GM20000 (cell line): Measurements from ENCODE around the gene MYL12B.
A peak's percentile ranks its signal among the peaks of the same experiment; 100 is the strongest.

ENCODE experiments used
- DNase-seq: peaks from one replicate; pipeline ENCODE4 v3.0.0; 2012; ENCODE audit warnings: low spot score
- TF ChIP-seq, protein P1 (sequence below): IDR thresholded peaks from 2 replicates; pipeline ENCODE4 v1.5.1; 2012; ENCODE audit warnings: mild to moderate bottlenecking, control low read depth; ENCODE audit errors: extremely low read depth, missing control alignments

MYL12B gene

GRCh38 chr18:3293196-3293951 is 31.4 kb downstream of the MYL12B start:
- DNase-seq, result no peak
- TF ChIP-seq, protein P1, sequence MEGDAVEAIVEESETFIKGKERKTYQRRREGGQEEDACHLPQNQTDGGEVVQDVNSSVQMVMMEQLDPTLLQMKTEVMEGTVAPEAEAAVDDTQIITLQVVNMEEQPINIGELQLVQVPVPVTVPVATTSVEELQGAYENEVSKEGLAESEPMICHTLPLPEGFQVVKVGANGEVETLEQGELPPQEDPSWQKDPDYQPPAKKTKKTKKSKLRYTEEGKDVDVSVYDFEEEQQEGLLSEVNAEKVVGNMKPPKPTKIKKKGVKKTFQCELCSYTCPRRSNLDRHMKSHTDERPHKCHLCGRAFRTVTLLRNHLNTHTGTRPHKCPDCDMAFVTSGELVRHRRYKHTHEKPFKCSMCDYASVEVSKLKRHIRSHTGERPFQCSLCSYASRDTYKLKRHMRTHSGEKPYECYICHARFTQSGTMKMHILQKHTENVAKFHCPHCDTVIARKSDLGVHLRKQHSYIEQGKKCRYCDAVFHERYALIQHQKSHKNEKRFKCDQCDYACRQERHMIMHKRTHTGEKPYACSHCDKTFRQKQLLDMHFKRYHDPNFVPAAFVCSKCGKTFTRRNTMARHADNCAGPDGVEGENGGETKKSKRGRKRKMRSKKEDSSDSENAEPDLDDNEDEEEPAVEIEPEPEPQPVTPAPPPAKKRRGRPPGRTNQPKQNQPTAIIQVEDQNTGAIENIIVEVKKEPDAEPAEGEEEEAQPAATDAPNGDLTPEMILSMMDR, result no peak

- no peak for DNase-seq
- TF ChIP-seq, protein P1, result no peak
Observed at GRCh38 chr18:3294435-3295080, 32.6 kb downstream of the MYL12B start.

- peak; percentile 78 for DNase-seq
Observed at GRCh38 chr18:3297025-3297984, 35.4 kb downstream of the MYL12B start.

DNA sequence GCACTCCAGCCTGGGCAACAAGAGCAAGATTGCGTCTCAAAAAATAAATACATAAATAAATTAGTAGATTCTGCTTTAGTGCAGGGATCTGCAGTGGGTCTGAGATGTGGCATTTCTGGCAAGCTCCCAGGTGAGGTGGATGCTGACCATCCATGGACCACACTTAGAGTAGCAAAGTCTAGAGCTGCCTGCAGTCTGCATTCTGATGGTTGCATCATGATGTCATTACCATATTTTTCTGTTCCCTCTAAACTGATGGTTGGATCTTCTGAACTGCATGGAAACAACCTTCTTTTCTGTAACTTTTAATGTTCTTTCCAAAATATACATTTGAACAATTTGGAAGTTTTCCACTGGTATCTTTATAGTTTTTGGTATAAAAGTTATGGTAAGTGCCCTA is 42.9 kb downstream of the MYL12B start:
- DNase-seq, result no peak
- TF ChIP-seq, protein P1, result no peak

More at GRCh38 chr18:3297025-3297984, 35.4 kb downstream of the MYL12B start:
- TF ChIP-seq, protein P1, result peak; percentile 90

GRCh38 chr18:3305354-3305762 is 43.4 kb downstream of the MYL12B start:
- TF ChIP-seq, protein P1, result no peak
- no peak for DNase-seq

DNA sequence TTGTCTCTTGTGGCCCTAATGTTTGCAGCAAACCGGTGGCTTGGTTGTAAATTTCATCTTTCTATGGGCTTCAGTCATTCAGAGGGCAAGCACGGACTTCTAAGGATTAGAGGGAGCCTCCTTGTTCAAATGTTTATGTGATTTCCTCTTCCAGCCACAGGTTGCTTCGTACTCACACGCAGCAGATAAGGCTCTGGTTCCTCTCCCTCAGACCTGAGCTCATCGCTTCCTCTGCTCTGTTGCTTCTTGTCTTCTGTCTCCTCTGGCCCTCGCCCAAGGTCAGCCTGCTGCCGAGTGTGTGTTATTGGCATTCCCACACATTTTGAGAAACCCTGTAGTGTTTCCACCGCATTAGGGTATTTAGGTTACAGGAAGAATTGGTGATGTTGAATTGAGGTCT is 44.0 kb downstream of the MYL12B start:
- no peak for DNase-seq
- TF ChIP-seq, protein P1, result no peak

GRCh38 chr18:3306391-3306790 is 44.5 kb downstream of the MYL12B start:
- no peak for DNase-seq
- TF ChIP-seq, protein P1, result no peak
